Dedifferentiated amniotic fluid mesenchymal stem cell (primary cell): Measurements from ENCODE around the gene FAM53A.
"Not testable (repeated sequence)": the region's sequence is repeated elsewhere in the genome, so short reads cannot be mapped to it uniquely, and the experiment has no call there.

Experiments used
- DNase-seq: peaks from one replicate; pipeline ENCODE4 v3.0.0-alpha.2; 2016; ENCODE audit errors: extremely low spot score

FAM53A gene

GRCh38 chr4:1659104-1660043 is 24.7 kb downstream of the FAM53A start:
- DNase-seq: no peak

DNA sequence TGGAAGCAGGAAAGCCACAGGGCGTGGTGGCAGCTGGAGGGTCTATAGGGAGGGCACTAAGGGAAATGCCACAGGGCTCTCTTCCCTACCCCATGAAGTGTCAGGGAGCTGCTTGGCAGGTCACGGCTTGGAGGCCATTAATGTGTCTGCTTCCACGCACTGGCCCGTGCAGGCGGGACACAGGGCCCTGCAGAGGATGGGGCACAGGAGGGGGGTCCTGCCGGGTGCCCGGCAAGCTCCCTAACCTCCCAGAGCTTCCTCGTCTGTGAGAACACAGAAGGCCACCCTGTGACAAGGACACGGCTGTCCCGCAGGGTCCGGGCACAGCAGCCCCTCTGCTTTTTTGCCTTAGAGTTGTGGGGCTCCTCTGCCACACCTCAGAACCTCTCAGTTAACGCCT is 25.5 kb downstream of the FAM53A start:
- DNase-seq: no peak

GRCh38 chr4:1658146-1658545 is 26.0 kb downstream of the FAM53A start:
- DNase-seq: no peak

DNA sequence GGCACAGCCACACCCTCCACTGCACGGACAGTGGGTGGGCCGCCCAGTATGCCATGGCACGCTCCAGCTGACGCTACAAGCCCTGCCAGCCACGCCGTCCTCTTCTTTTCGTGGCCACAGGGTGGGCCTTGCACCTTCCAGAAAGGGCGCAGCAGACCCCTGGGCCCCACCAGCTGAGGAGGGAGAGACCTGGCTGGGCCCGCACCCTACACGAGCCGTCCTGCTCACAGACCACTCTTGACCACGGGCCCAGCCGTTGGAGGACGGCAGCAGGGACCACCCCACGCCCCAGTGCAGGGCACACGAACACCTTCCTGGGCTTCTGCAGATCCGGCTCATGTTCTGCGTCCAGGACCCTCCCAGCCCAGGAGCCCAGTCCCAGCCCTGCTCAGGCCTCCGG is 27.1 kb downstream of the FAM53A start:
- DNase-seq: no peak

DNA sequence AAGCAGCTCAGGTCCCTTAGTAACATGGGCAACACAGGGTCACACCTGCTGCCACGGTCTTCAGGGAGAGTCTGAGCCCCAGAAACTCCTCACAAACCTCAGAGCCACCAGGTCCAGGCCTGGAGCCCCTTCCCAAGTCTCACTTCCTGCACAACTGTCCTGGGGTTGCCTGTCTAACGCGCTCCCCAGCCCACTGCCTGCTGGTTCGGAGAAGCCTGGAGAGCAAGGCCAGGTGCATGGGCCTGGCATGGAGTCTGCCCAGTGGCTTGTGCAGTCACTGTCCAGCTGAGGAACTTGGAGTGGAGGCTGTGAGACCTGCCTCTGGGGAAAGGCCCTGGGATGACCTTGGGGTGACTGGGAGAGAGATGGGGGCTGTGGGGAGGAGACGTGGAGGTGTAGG is 28.0 kb downstream of the FAM53A start:
- no peak for DNase-seq

- DNase-seq: no peak
Observed at GRCh38 chr4:1655676-1656075, 28.4 kb downstream of the FAM53A start.

DNA sequence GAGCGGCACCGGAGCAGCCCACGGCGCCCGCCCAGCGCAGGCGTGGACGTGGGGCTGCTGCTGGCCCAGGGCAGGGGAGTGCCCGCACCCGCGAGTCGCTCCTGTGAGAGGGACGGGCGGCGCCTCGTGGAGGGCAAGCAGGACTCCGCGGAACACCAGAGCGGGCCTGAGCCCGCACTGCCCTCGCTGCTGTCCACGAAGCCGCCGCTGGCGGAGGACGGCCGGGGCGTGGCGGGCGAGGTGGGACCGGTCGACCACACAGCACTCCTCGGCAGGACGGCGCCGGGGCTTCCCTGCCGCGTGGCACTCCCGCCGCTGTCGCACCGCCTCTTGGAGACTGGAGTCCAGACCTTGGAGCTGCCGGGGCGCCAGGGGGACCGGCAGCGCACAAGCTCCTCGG is 29.0 kb downstream of the FAM53A start:
- no peak for DNase-seq

DNA sequence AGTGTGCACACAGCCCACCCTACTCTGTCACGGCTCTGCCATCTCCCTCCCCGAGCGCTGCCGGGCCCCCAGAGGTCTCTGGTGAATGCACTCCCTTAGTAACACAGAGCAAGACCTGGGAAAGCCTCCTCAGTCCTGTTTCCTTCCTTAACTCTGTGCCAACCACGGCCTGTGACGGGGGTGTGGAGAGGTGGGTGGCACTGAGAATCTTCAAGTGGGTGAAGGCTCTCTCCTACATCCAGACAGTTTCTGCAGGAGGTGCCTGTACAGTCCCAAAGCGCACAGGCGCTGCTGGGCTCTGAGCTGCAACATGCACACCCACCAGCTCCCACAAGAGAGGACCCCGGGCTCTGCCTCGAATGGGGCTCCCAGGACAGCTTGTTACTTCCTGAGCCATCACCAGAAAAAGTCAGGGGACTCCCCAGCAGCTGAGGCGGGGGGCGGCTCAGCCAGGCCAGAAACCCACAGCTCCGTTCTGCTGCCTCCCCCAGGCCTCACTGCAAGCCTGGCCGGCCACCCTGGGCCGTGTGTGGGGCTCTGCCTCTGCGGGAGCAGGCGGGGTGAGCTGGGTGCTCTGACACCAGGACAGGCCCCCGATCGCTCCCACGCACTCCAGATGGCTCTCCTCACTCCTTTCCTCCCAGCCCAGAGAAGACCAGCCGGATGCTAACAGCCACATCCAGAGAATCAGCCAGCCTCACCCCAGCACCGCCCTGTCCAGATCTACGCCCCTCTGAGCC is 29.7 kb downstream of the FAM53A start:
- DNase-seq: no peak

DNA sequence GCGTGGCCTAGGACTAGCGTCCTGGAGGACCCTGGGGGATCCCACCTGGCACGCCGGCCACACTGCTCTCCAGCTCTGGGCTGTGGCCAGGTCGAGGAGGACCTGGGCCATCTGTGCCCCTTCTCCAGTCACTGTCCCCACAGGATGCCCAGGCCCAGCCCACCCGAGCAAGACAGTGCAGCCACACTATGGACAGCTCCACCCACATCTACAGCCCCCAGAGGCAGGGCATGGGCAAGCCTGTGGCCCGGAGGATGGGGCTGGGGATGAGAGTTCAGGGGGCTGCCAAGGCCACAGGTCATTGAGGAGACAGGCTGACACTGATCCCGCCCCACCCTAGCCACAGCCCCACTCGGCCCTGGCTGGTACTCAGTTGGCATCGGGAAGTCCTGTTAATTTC is 30.3 kb downstream of the FAM53A start:
- no peak for DNase-seq

DNA sequence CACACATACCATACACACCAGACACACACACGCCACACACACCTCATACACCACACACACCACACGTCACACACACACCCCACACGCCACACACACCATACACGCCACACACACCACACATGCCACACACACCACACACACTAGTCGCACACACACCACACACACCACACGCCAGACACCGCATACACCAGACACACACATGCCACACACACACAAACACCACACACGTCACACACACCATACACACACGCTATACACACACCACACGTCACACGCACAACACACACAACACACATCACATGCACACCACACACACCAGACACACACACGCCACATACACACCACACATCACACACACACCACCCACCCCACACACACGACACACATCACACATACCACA is 32.0 kb downstream of the FAM53A start:
- DNase-seq: no peak

GRCh38 chr4:1651609-1652008 is 32.5 kb downstream of the FAM53A start:
- DNase-seq: no peak

GRCh38 chr4:1648962-1649361 is 35.2 kb downstream of the FAM53A start:
- DNase-seq: no peak

GRCh38 chr4:1647432-1647831 is 36.7 kb downstream of the FAM53A start:
- DNase-seq: no peak

DNA sequence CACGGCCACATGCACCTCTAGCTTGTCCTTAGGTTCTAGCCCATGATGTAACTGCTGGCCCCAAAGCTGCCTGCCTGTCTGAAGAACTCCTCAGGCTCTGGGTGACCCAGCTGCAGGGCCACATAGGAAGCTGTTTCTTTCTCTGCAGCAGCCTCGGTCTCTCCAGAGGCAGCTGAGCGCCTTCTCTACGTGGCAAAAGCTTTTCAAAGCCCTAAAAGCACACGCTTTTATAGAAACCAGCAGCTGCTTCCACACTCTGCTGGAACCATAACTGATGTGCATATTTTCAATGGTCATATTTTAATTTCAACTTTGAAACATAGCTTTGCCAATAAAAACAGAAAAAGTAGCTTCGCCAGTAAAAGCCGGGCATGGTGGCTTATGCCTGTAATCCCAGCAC is 37.4 kb downstream of the FAM53A start:
- DNase-seq: no peak

- DNase-seq: no peak
Observed at GRCh38 chr4:1644891-1645657, 39.0 kb downstream of the FAM53A start.

DNA sequence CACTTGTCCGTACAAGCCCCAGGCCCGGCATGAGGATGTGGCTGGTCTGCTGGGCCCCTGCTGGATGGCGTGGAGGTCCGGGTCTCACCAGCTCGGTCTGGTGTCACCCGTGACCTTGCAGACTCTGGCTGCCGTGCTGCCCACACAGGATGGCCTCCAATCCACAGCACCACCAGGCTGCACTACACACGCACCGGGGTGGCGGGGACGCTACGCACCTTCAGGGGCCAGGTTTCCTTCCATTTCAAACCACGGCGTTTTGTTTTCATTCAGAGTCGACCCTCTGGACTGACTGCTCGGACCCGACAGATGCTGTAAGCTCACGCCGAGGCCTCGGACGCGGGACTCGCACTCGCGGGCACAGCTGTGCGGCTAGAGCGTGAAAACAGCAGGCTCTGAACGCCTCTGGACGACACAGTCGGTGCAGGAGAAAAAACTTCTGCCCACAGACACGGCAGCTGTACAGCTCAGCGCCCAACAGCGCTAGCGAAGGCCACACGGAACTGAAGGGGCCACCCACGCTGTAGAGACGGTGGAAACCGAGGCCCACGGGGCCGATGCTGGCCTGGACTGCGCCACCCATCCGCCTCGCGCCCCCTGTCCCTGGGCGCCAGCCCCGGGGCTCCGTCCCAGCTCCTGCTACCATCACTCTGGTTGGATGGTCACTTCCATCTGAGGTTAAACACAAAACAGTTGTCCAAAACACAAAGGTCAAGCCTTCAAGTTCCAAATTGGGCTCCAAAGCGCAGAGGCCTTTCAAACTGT is 40.0 kb downstream of the FAM53A start:
- DNase-seq: no peak

DNA sequence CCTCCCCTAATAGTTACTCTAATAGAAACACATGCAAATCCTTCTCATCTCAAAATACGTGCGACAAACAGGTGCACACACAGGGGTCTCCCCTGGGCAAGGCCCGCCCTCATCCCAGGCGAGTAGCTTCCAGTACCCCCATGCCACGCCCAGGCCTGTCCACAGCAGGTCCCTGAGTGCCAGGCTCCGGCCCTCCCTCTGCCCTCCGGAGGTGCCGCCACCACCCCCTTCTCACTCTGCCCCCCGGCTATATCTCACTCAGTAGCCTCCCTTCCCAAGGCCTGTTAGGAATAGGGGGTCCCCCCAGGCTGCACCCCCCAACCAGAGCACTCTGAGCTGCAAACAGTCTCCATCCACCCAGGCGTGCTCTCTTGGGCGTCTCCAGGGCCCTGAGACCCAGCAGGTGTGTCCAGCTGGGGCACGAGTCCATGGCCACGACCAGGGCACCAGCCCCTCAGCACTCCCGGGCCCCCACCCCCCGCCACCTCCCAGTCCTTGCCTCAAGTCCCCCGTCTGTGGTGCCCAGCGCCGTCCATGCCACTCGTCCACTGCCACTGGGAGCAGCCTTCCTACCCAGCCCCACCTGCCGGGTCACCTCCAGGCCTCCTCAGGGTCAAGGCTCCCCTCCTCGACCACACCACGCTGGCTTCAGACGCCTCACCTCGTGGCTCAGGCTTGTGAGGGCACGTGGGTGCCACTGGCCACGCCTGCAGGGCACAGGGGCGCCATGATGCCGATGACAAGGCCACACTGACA is 41.7 kb downstream of the FAM53A start:
- DNase-seq: no peak

GRCh38 chr4:1641671-1642070 is 42.4 kb downstream of the FAM53A start:
- no peak for DNase-seq

DNA sequence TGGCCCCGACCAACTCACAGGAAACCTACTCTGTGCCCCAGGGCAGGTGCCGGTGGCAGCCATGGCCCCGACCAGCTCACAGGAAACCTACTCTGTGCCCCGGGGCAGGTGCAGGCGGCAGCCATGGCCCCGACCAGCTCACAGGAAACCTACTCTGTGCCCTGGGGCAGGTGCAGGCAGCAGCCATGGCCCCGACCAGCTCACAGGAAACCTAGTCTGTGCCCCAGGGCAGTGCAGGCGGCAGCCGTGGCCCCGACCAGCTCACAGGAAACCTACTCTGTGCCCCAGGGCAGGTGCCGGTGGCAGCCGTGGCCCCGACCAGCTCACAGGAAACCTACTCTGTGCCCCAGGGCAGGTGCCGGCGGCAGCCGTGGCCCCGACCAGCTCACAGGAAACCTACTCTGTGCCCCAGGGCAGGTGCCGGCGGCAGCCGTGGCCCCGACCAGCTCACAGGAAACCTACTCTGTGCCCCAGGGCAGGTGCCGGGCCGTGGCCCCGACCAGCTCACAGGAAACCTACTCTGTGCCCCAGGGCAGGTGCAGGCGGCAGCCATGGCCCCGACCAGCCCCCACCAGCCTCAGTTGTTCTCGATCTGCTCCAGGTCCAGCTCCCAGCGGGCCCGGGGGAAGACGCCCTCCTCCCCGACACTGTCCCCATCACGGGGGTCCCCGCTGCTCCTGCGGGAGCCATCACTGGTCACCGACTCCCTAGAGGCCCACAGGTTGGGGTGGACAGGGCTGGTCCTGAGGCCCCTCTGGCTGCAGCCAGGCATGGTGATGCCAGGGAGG is 43.2 kb downstream of the FAM53A start:
- DNase-seq: not testable (repeated sequence)

- DNase-seq: no peak
Observed at GRCh38 chr4:1640190-1640589, 43.9 kb downstream of the FAM53A start.
